MM.1S (cell line): ENCODE results near the gene MECP2.

Experiments used
- DNase-seq: peaks from one replicate; pipeline ENCODE4 v3.0.0-alpha.2; 2015
- H2AFZ ChIP-seq: fragments of 300-600 bp; sonication (generic); 2 replicates; pipeline ENCODE4 v1.6.0; 2016; ENCODE audit warnings: antibody characterized with exemption, low read length
- H3F3A ChIP-seq: fragments of 300-600 bp; sonication (generic); 2 replicates; pipeline ENCODE4 v1.6.1; 2016; ENCODE audit warnings: mild to moderate bottlenecking, antibody characterized with exemption, low read length, moderate library complexity, mixed read lengths; ENCODE audit not compliant: insufficient read depth
- H3K27ac ChIP-seq: fragments of 300-600 bp; sonication (generic); 2 replicates; pipeline ENCODE4 v1.5.1; 2016; ENCODE audit warnings: mild to moderate bottlenecking, low read length
- H3K27me3 ChIP-seq: fragments of 300-600 bp; sonication (generic); replicated peaks from 2 replicates; pipeline ENCODE4 v1.6.0; 2016; ENCODE audit warnings: low read length; ENCODE audit not compliant: insufficient read depth
- H3K36me3 ChIP-seq: fragments of 300-600 bp; sonication (generic); replicated peaks from 2 replicates; pipeline ENCODE4 v1.6.1; 2016; ENCODE audit warnings: mild to moderate bottlenecking, low read length, mixed read lengths; ENCODE audit not compliant: insufficient read depth
- H3K4me1 ChIP-seq: fragments of 300-600 bp; sonication (generic); 2 replicates; pipeline ENCODE4 v1.6.1; 2016; ENCODE audit warnings: low read length, mixed read lengths
- H3K4me2 ChIP-seq: fragments of 300-600 bp; sonication (generic); 2 replicates; pipeline ENCODE4 v1.6.0; 2016; ENCODE audit warnings: low read depth, low read length
- H3K4me3 ChIP-seq: fragments of 300-600 bp; sonication (generic); 2 replicates; pipeline ENCODE4 v1.5.1; 2016; ENCODE audit warnings: low read length, mixed read lengths
- H3K79me2 ChIP-seq: fragments of 300-600 bp; sonication (generic); 2 replicates; pipeline ENCODE4 v1.6.1; 2016; ENCODE audit warnings: mixed run types, low read length, mixed read lengths
- H3K9ac ChIP-seq: fragments of 300-600 bp; sonication (generic); 2 replicates; pipeline ENCODE4 v1.6.1; 2016; ENCODE audit warnings: low read length, mixed read lengths
- H3K9me2 ChIP-seq: fragments of 300-600 bp; sonication (generic); replicated peaks from 2 replicates; pipeline ENCODE4 v1.6.1; 2016; ENCODE audit warnings: mild to moderate bottlenecking, low read length, mixed read lengths; ENCODE audit not compliant: insufficient read depth
- H3K9me3 ChIP-seq: fragments of 300-600 bp; sonication (generic); replicated peaks from 2 replicates; pipeline ENCODE4 v1.6.1; 2016; ENCODE audit warnings: mild to moderate bottlenecking, low read length, mixed read lengths; ENCODE audit not compliant: insufficient read depth
- H4K20me1 ChIP-seq: fragments of 300-600 bp; sonication (generic); 2 replicates; pipeline ENCODE4 v1.6.1; 2016; ENCODE audit warnings: mild to moderate bottlenecking, low read length, moderate library complexity, mixed read lengths; ENCODE audit not compliant: insufficient read depth
- EZH2 ChIP-seq: fragments of 300-600 bp; sonication (generic); optimal IDR thresholded peaks from 2 replicates; pipeline ENCODE3; 2017; ENCODE audit warnings: low read depth, mild to moderate bottlenecking, antibody characterized with exemption, low read length, mixed read lengths
- EZH2phosphoT487 ChIP-seq: fragments of 300-600 bp; sonication (generic); IDR thresholded peaks from 2 replicates; pipeline ENCODE4 v1.6.1; 2018; ENCODE audit warnings: antibody characterized with exemption, low read length
- TF ChIP-seq, protein P1 (sequence below): fragments of 300-600 bp; sonication (generic); IDR thresholded peaks from 2 replicates; pipeline ENCODE4 v1.5.1; 2016; ENCODE audit warnings: antibody characterized with exemption, low read length, mixed read lengths

The MECP2 gene

DNA sequence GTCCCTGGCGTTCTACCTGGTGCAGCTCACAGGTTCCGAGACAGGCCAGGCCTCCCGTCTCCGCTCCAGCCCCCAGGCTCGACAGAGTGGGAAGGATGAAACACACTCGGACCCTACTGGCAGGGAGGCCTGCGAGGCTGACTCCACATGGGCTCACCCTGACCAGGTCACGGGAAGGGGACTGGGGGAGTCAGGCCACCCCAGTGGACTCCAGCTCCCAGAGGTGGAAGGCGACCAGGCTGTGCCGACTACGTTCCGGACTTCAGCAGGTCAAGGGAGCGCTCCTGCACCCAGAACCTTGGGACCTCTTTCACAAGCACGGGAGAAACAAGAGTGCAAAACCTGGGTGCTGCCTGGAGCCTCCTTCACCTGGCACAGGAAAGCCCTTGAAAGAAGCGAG is 73.2 kb downstream of the MECP2 start:
- TF ChIP-seq EZH2phosphoT487 (no peak), EZH2 (no peak)
- TF ChIP-seq, protein P1, sequence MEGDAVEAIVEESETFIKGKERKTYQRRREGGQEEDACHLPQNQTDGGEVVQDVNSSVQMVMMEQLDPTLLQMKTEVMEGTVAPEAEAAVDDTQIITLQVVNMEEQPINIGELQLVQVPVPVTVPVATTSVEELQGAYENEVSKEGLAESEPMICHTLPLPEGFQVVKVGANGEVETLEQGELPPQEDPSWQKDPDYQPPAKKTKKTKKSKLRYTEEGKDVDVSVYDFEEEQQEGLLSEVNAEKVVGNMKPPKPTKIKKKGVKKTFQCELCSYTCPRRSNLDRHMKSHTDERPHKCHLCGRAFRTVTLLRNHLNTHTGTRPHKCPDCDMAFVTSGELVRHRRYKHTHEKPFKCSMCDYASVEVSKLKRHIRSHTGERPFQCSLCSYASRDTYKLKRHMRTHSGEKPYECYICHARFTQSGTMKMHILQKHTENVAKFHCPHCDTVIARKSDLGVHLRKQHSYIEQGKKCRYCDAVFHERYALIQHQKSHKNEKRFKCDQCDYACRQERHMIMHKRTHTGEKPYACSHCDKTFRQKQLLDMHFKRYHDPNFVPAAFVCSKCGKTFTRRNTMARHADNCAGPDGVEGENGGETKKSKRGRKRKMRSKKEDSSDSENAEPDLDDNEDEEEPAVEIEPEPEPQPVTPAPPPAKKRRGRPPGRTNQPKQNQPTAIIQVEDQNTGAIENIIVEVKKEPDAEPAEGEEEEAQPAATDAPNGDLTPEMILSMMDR, result no peak
- DNase-seq, result no peak
- H4K20me1 ChIP-seq, result no peaks in the 10 kb centered on the region

DNA sequence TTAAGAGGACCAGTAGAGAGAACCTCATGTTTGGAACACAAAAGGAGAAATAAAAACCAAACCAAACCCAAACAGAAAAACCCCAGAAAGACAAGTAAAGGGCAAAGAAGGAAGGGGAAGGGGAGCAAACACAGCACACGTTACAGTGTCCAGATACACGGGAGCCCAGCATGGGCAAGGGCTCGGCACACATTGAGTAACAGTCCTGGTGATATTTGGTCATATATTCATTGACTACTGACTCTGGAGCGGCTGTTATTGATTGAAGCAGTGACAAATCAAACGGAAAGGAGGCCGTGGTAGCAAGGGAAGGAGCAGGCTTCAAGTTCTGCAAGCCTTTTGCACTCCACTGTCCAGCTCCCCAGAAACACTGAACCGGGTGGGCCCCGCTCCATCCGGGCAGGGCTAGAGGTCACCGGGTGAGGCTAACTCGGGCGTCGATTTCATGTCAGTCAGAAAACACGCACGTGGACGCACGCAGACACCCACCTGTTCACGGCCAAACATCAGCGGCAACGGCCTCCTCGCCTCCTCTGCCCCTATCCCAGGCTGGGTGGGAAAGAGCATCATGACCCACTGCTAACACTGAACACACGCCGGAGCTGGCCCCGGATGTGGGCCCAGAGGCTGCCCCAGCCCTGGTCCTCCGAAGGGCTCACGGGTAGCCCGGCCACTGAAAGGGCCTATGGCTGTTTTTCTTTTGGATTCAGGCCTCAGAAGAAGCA is 74.1 kb downstream of the MECP2 start:
- H3K27ac ChIP-seq, result no peak overlapping the region
- DNase-seq, result no peak
- no peak overlapping the region for H3K4me3 ChIP-seq
- no peaks in the 10 kb centered on the region for H3F3A ChIP-seq
- H3K9me3 ChIP-seq, result no peaks in the 10 kb centered on the region
- no peaks in the 10 kb centered on the region for H3K36me3 ChIP-seq
- H3K4me1 ChIP-seq, result peaks cover 5% of the 10 kb centered on the region
- no peak overlapping the region for H3K4me2 ChIP-seq
- no peaks in the 10 kb centered on the region for H3K9me2 ChIP-seq
- TF ChIP-seq, protein P1, result no peak
- TF ChIP-seq EZH2phosphoT487 (no peak), EZH2 (no peak)
- H2AFZ ChIP-seq, result no peak overlapping the region
- H4K20me1 ChIP-seq, result no peaks in the 10 kb centered on the region
- H3K9ac ChIP-seq, result no peak overlapping the region
- no peaks in the 10 kb centered on the region for H3K27me3 ChIP-seq
- peaks cover 21% of the 10 kb centered on the region for H3K79me2 ChIP-seq

More for the DNA sequence above, 73.2 kb downstream of the MECP2 start:
- no peaks in the 10 kb centered on the region for H3K27me3 ChIP-seq
- no peak overlapping the region for H3K4me2 ChIP-seq
- H3K27ac ChIP-seq, result no peak overlapping the region
- H3F3A ChIP-seq, result no peaks in the 10 kb centered on the region
- H2AFZ ChIP-seq, result no peak overlapping the region
- H3K9ac ChIP-seq, result no peak overlapping the region
- H3K9me2 ChIP-seq, result no peaks in the 10 kb centered on the region
- no peak overlapping the region for H3K4me3 ChIP-seq
- peaks cover 5% of the 10 kb centered on the region for H3K4me1 ChIP-seq
- no peaks in the 10 kb centered on the region for H3K36me3 ChIP-seq
- H3K79me2 ChIP-seq, result peaks cover 13% of the 10 kb centered on the region
- H3K9me3 ChIP-seq, result no peaks in the 10 kb centered on the region

DNA sequence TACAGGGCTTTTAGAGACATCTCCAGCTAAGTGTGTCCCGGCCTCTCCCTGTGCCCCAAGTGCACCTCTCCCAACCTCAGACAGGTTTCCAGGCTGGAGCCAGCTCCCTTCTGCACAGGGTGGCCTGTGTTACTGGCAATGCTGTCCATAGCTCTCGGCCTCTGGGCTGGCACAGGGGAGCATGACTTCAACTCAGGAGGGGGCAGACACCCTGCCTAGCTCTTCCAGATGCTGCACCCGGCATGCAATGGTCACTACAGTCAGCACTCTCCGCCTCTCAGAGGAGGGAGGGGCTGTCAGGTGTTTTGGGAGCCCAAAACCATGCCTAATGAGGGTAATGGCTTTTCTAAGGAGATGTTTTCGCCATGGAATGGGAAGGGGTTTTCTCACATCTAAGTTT is 75.4 kb downstream of the MECP2 start:
- H3K9ac ChIP-seq, result no peak overlapping the region
- no peaks in the 10 kb centered on the region for H3K27me3 ChIP-seq
- no peaks in the 10 kb centered on the region for H4K20me1 ChIP-seq
- H3F3A ChIP-seq, result no peaks in the 10 kb centered on the region
- H3K27ac ChIP-seq, result no peak overlapping the region
- H3K36me3 ChIP-seq, result no peaks in the 10 kb centered on the region
- H3K79me2 ChIP-seq, result peaks cover 34% of the 10 kb centered on the region
- no peaks in the 10 kb centered on the region for H3K9me3 ChIP-seq
- DNase-seq, result no peak
- no peaks in the 10 kb centered on the region for H3K9me2 ChIP-seq
- H3K4me1 ChIP-seq, result peaks cover 5% of the 10 kb centered on the region
- H3K4me2 ChIP-seq, result no peak overlapping the region
- no peak overlapping the region for H3K4me3 ChIP-seq
- H2AFZ ChIP-seq, result no peak overlapping the region
- TF ChIP-seq EZH2phosphoT487 (no peak), EZH2 (no peak)
- TF ChIP-seq, protein P1, result no peak
